ENCODE results near the gene FRMD3. TPM values are rescaled to one million over a fixed set of nuclear protein-coding genes. Genes with fewer than 3 reads are reported as not detected.

FRMD3 gene
- total RNA-seq, 1 experiment from 2014 or later: 1.4 TPM

DNA sequence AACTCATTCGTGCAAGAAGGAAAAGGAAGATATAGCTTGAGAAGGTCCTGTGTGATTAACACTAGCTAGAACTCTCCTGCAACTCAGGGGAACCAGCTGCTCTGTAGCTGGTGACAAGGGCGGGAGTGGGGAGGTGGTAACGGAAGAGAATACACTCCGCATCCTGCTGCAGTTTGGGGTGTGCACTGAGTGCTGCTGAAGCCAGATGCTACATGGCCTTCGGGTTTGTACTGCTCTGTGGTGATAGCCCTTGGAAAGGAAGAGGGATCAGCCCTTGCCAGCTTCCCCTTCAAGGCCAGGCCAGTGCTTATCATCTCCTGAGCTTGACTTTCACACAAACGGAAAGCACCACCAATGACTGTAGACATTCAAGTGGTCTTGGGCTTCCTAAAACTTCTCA lies 34.3 kb downstream of the FRMD3 start:
- H3K36me3 Mint-ChIP-seq: no peaks in the 10 kb centered on the region
- DNase-seq (ENCODE audit: low spot score) (no peak), ATAC-seq (no peak)
- TF ChIP-seq ZNF416 (CRISPR knock-in tag; IDR thresholded peaks at IDR 0.05) (no peak), TEAD1 (CRISPR knock-in tag; IDR thresholded peaks at IDR 0.05) (no peak), ZNF671 (CRISPR knock-in tag; IDR thresholded peaks at IDR 0.05) (no peak), ZNF317 (CRISPR knock-in tag; IDR thresholded peaks at IDR 0.05; ENCODE audit: borderline replicate concordance, low read depth) (no peak), ZNF232 (CRISPR knock-in tag; IDR thresholded peaks at IDR 0.05) (no peak), ATF1 (CRISPR knock-in tag; IDR thresholded peaks at IDR 0.05) (no peak), JUN (CRISPR knock-in tag; IDR thresholded peaks at IDR 0.05) (no peak), CREB1 (CRISPR knock-in tag; IDR thresholded peaks at IDR 0.05) (no peak), NR3C1 (CRISPR knock-in tag; conservative IDR thresholded peaks at IDR 0.05; ENCODE audit: low read depth) (no peak), ZNF263 (CRISPR knock-in tag; IDR thresholded peaks at IDR 0.05; ENCODE audit: low read depth) (no peak), FOXK1 (CRISPR knock-in tag; IDR thresholded peaks at IDR 0.05) (no peak)
- TF ChIP-seq, protein P1, sequence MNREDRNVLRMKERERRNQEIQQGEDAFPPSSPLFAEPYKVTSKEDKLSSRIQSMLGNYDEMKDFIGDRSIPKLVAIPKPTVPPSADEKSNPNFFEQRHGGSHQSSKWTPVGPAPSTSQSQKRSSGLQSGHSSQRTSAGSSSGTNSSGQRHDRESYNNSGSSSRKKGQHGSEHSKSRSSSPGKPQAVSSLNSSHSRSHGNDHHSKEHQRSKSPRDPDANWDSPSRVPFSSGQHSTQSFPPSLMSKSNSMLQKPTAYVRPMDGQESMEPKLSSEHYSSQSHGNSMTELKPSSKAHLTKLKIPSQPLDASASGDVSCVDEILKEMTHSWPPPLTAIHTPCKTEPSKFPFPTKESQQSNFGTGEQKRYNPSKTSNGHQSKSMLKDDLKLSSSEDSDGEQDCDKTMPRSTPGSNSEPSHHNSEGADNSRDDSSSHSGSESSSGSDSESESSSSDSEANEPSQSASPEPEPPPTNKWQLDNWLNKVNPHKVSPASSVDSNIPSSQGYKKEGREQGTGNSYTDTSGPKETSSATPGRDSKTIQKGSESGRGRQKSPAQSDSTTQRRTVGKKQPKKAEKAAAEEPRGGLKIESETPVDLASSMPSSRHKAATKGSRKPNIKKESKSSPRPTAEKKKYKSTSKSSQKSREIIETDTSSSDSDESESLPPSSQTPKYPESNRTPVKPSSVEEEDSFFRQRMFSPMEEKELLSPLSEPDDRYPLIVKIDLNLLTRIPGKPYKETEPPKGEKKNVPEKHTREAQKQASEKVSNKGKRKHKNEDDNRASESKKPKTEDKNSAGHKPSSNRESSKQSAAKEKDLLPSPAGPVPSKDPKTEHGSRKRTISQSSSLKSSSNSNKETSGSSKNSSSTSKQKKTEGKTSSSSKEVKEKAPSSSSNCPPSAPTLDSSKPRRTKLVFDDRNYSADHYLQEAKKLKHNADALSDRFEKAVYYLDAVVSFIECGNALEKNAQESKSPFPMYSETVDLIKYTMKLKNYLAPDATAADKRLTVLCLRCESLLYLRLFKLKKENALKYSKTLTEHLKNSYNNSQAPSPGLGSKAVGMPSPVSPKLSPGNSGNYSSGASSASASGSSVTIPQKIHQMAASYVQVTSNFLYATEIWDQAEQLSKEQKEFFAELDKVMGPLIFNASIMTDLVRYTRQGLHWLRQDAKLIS (CRISPR knock-in tag; IDR thresholded peaks at IDR 0.05; ENCODE audit: borderline replicate concordance): no peak
- TF ChIP-seq, protein P2, sequence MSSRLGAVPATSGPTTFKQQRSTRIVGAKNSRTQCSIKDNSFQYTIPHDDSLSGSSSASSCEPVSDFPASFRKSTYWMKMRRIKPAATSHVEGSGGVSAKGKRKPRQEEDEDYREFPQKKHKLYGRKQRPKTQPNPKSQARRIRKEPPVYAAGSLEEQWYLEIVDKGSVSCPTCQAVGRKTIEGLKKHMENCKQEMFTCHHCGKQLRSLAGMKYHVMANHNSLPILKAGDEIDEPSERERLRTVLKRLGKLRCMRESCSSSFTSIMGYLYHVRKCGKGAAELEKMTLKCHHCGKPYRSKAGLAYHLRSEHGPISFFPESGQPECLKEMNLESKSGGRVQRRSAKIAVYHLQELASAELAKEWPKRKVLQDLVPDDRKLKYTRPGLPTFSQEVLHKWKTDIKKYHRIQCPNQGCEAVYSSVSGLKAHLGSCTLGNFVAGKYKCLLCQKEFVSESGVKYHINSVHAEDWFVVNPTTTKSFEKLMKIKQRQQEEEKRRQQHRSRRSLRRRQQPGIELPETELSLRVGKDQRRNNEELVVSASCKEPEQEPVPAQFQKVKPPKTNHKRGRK (CRISPR knock-in tag; IDR thresholded peaks at IDR 0.05; ENCODE audit: borderline replicate concordance): no peak
- TF ChIP-seq, protein P3, sequence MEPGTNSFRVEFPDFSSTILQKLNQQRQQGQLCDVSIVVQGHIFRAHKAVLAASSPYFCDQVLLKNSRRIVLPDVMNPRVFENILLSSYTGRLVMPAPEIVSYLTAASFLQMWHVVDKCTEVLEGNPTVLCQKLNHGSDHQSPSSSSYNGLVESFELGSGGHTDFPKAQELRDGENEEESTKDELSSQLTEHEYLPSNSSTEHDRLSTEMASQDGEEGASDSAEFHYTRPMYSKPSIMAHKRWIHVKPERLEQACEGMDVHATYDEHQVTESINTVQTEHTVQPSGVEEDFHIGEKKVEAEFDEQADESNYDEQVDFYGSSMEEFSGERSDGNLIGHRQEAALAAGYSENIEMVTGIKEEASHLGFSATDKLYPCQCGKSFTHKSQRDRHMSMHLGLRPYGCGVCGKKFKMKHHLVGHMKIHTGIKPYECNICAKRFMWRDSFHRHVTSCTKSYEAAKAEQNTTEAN (CRISPR knock-in tag; IDR thresholded peaks at IDR 0.05): no peak
- H3K27ac Mint-ChIP-seq: no peak overlapping the region
- CTCF ChIA-PET: no interaction called here
- POLR2A ChIA-PET: no interaction called here
- no peaks in the 10 kb centered on the region for H3K27me3 Mint-ChIP-seq (ENCODE audit: low read depth)
- H3K9me3 Mint-ChIP-seq: peaks cover 3% of the 10 kb centered on the region; the same call in 1 of the 2 replicates
- no peak overlapping the region for H3K4me3 Mint-ChIP-seq
- H3K4me1 Mint-ChIP-seq: 0 out of 2 replicates have a peak, but pooled peaks cover 3% of the 10 kb centered on the region

DNA sequence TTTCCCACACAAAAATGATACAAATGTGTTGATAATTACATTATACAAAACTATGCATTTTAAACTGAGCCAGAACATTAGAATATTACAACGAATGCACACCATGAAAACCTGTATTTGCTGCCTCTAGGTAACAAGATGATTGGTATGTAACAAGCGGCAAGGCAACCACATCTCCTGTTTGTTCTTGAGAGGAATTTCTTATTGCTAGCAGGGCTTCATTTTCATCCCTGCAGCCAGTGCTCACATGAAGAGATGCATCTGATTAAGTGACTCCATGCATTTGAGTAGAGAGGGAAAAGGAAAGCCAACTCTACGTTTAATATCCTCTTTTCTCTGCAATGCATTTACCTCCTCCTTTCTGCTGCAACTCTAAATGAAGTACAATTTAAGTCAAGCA lies 36.6 kb downstream of the FRMD3 start:
- ChIA-PET POLR2A (no interaction called here), CTCF (interaction anchor here (2.0 kb wide), 1 partner anchor 43 kb away, joined by 4 read pairs; no protein-coding TSS in a partner anchor)
- Mint-ChIP-seq H3K9me3 (peaks cover 3% of the 10 kb centered on the region; the same call in 1 of the 2 replicates), H3K4me1 (0 out of 2 replicates have a peak, but pooled peaks cover 3% of the 10 kb centered on the region), H3K27ac (no peak overlapping the region), H3K4me3 (no peak overlapping the region), H3K36me3 (no peaks in the 10 kb centered on the region), H3K27me3 (ENCODE audit: low read depth) (no peaks in the 10 kb centered on the region)
- ATAC-seq (no peak), DNase-seq (ENCODE audit: low spot score) (no peak)
- TF ChIP-seq EMX1 (CRISPR knock-in tag; IDR thresholded peaks at IDR 0.05) (no peak), TEAD4 (CRISPR knock-in tag; IDR thresholded peaks at IDR 0.05) (no peak), ZBTB21 (CRISPR knock-in tag; IDR thresholded peaks at IDR 0.05; ENCODE audit: borderline replicate concordance) (no peak), SMAD3 (CRISPR knock-in tag; IDR thresholded peaks at IDR 0.05; ENCODE audit: borderline replicate concordance) (no peak), TP53 (CRISPR knock-in tag; IDR thresholded peaks at IDR 0.05) (no peak), HMGA2 (CRISPR knock-in tag; IDR thresholded peaks at IDR 0.05) (no peak), KAT7 (CRISPR knock-in tag; IDR thresholded peaks at IDR 0.05; ENCODE audit: borderline replicate concordance) (no peak), SMAD4 (CRISPR knock-in tag; IDR thresholded peaks at IDR 0.05) (no peak), RORB (CRISPR knock-in tag; IDR thresholded peaks at IDR 0.05) (no peak), ZNF423 (CRISPR knock-in tag; IDR thresholded peaks at IDR 0.05) (no peak)
- TF ChIP-seq, protein P4, sequence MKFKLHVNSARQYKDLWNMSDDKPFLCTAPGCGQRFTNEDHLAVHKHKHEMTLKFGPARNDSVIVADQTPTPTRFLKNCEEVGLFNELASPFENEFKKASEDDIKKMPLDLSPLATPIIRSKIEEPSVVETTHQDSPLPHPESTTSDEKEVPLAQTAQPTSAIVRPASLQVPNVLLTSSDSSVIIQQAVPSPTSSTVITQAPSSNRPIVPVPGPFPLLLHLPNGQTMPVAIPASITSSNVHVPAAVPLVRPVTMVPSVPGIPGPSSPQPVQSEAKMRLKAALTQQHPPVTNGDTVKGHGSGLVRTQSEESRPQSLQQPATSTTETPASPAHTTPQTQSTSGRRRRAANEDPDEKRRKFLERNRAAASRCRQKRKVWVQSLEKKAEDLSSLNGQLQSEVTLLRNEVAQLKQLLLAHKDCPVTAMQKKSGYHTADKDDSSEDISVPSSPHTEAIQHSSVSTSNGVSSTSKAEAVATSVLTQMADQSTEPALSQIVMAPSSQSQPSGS (CRISPR knock-in tag; IDR thresholded peaks at IDR 0.05; ENCODE audit: borderline replicate concordance, low read depth): no peak
- TF ChIP-seq, protein P5, sequence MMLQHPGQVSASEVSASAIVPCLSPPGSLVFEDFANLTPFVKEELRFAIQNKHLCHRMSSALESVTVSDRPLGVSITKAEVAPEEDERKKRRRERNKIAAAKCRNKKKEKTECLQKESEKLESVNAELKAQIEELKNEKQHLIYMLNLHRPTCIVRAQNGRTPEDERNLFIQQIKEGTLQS (CRISPR knock-in tag; conservative IDR thresholded peaks at IDR 0.05): no peak

Measured in WTC11 (cell line).